ENCODE data around the gene B4GALT1.
"Not testable (repeated sequence)": the region's sequence is repeated elsewhere in the genome, so short reads cannot be mapped to it uniquely, and the experiment has no call there.

Gene B4GALT1

DNA sequence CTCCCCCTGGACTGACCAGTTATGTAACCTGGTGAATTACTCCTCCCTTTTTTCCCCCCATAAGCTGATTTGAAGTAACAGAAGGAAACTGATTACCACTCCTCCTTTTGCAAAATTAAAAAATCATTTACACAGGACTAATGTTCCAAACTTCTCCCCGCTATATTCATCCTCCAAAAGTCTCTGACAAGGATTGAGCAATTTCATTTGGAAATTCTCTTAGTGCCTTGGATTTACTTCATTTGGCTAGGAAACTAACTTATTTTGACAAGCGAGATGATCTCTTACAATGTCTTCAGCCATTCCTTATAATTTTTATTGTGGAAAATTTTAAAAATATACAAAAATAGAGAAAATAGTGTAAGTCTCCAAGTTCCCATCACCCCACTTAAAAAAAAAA is 15.4 kb upstream of the B4GALT1 start:
- DNase-seq: no peak

DNA sequence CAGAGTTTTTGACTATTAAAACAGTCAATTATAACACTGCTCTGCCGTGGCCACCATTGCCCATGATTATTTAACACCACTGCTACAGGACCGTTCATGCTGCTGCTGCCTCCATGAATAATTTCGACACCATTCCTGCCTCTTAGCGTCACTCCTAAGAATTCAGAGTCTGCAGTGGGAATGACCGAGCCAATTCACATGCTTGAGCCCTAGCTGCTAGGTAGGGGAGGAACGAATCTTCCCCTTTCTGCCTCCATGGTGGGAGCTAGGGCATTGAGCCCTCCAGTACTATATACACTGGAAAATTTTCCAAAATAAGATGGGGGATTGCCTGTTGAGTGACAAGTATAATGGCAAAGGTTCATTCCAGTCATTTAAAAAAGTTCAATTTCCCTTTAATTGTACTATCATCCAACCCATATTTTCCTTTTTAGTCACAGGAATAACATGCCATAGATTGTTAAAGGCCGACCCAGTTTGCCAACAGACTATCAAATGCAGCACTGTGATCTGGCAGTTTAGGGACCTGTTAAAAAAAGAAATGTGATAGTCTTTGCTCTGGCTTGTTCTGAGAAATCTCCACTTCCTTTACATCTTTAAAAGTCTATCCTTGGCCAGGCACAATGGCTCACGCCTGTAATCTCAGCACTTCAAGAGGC is 13.5 kb upstream of the B4GALT1 start:
- DNase-seq: no peak

DNA sequence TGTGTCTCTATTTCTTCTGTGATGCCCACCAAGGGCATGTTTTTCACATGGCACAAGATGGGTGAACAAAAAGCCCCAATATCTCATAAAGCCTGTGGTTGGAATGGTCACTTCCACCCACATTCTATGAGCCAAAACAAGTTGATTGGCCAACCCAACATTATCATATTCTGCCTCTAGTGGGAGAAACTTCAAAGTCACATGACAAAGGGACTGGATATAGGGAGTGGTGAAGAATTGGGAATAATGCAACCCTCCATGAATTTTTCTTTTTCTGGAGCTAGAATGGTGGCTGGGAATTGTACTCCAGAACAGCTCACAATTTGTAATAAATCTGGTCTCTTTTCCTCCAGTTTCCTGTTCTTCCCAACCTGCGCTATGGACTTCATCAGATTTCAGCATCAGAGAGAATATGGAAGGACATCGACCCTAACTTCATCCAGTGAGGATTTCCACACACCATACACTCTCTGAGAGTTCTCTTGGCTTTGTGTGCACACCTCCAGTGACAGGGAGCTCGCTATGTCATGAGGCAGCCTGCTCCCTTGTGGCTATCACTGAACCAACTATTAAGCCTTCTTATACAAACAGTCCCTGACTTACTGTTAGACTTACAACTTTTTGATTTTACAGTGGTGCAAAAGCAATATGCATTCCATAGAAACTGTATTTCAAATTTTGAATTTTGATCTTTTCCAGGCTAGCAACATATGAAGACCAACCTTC is 12.0 kb upstream of the B4GALT1 start:
- DNase-seq: no peak

DNA sequence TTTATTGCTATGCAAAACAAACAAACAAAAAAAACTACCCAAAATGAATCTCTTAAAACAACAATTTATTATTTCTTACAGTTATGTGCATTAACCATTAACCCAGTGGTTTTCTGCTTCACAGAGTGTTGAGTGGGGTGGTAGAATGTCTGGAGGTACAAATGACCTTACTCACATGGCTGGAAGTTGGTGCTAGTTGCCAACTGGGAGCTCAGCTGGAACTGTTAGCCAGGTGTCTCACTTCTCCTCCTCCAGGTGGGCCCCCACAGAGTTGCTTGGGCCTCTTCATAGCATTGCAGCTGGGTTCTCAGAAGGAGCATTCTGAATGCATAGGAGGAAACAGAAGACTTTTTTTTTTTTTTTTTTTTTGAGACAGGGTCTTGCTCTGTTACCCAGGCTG is 10.5 kb upstream of the B4GALT1 start:
- DNase-seq: no peak

DNA sequence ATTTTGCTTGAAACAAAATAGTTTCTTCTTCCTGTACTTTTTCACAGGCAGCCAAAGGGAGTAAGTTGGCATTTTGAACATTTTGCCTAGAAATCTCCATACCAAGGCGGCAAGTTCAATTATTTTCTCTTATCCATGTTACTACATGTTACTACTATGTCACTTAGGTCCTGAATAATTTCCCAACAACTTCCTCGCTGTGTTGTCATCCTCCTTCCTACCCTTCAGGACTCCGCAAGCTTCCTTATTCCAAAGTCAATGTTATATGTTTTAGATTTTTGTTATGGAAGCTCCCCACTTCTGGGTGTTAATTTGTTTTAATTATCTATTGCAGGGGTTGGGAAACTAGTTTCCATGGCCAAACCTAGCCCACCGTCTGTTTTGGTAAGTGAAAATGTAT is 9.9 kb upstream of the B4GALT1 start:
- no peak for DNase-seq

DNA sequence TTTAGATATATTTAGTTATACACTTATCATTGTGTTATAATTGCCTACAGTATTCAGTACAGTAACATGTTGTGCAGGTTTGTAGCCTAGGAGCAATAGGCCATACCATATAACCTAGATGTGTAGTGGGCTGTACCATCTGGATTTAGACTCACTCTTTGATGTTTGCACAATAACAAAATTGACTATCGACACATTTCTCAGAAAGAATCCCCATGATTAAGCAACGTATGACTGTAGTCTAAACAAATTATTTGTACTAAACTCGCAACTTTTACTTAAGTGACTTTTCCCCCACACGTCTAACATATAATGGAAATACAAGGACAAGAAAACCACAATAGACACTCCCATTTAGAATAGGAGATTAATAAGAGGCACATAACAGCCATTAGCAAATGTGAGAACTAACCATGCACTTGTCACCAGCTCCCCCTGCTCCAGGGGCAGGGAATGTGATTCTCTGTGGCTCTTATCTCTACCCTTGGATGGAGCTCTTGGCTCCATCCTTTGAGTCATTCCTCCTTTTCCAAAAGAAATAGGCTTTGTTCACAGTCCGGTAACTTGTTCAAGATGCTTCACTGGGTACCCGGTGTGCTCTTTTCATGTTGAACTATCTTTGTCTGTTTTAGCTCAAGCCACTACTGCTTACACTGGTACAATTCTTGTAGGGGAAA is 8.7 kb upstream of the B4GALT1 start:
- DNase-seq: no peak

DNA sequence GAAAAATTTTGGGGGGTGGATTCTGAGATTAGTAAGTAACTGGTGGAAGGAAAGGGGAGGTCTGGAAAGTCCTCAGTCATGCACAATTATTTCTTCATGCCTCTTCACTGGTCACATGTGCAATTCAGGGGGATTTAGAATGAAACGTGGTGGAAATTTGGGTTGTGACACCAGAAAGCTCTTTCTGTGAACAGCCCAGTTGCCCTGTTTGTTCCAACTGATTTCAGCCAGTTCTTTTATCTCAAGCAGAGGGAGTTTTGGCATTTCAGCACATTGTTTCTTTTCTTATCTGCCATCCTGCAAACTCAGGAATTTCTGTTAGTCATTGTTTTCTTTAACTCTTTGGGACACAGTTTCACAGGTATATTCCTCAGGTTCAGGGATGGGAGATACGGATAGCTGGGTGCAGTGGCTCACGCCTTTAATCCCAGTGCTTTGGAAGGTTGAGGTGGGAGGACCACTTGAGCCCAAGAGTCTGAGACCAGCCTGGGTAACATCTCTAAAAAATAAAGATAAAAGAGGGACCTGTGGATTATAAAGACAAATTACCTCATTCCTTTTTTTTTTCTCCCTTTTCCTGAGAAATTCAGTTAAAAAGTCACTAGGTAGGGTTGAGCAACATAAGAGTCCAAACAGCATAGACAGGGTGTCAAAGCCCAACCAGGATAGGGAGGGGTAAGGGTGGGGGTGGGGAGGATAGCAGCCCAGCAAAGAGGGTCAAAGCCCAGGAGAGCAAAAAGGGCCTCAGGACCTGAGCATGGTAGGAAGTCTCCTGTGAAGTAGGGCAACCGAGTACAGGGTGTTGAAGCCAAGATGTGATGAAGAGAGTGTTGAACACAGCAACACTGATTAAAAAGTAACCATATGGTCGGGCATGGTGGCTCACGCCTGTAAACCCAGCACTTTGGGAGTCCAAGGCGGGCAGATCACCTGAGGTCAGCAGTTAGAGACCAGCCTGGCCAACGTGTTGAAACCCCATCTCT is 5.4 kb upstream of the B4GALT1 start:
- no peak for DNase-seq

DNA sequence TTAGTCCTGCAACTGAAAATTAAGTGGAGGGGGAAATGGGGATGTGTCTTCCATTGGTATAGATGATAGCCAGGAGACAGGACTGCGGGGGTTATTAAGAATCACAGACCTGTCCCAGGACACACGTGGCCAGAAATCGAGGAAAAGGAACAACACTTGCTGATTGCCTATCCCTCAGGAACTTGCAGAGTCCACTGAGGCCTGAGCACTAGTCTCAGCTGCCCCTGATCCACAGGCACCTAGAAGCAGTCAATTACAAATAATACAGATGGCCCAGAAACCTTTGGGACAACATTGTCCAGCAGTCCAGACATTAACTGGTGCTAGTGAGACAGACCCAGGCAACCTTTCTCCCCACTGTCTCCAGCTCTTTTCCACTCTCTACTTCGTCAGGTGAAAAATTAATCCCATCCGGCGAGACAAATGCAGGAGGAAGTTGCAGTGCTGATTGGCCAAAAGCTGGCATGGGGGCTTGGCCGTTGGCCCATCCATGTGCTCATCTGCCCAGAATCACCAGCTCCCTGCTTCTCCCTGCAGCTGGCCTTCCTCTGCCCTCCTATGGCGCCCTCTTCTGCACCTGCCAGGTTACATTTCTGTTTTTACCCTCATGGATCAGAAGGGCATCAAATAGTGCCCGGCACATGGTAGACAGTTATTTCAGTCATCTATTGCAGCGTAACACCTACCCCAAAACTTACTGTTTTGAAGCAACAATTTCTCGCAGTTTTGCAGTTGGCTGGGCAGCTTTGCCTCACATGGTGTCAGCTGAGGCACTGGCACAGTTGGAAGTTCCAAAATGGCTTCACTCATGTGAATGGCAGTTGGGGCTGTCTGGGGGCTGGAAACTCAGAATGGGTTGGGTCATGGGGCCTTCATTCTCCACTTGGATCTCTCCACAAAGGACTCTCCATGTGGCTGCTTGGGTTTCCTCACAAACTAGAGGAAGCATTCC is 3.6 kb upstream of the B4GALT1 start:
- DNase-seq: no peak

DNA sequence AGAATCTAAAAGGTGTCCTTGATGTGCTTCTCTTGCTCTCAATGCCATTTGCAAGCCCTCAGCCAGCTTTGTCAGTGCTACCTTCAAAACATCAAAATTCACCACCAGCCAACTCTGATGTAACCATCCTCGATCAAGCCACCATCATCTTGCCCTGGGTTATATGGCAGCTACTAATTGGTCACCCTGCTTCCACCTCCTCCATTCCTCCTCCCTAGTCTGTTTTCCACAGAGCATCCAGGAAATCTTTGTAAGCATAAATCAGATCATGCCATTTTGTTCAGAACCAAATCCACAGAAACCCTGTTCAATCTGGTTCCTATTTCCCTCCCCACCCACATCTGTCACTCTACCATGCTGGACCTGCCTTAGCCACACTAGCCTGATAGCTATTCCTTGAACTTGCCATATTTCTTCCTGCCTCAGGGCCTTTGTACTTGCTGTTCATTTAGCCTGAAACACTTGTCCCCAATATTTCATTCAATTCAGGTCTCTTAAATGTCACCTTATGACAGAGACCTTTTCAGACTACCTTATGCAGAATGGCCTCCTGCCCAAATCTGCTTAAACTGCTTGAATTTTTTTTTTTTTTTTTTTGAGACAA is 1.9 kb upstream of the B4GALT1 start:
- no peak for DNase-seq

DNA sequence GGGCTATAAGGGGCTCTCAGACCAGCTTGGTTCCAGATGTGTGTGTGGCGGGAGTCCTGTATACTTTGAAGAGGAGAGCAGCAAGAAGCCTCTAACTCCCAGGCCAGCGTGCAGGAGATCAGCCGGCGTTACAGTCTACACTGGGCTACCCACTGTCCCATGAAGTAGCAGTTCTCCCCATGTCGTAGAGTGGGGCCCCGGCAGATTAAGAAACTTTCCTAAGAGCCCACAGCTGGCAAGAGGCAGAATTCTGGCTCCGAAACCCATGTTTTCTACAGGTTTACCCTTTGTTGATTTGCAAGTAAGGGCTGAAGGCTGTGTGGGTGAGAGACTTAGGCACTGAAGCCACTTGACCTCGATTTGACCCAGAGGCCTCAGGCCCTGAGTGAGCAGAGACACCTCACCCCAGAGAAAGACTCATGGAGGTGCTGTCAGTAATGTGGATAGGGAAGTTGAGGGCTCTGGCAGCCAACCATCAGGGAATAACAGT is 881 bp upstream of the B4GALT1 start:
- no peak for DNase-seq

DNA sequence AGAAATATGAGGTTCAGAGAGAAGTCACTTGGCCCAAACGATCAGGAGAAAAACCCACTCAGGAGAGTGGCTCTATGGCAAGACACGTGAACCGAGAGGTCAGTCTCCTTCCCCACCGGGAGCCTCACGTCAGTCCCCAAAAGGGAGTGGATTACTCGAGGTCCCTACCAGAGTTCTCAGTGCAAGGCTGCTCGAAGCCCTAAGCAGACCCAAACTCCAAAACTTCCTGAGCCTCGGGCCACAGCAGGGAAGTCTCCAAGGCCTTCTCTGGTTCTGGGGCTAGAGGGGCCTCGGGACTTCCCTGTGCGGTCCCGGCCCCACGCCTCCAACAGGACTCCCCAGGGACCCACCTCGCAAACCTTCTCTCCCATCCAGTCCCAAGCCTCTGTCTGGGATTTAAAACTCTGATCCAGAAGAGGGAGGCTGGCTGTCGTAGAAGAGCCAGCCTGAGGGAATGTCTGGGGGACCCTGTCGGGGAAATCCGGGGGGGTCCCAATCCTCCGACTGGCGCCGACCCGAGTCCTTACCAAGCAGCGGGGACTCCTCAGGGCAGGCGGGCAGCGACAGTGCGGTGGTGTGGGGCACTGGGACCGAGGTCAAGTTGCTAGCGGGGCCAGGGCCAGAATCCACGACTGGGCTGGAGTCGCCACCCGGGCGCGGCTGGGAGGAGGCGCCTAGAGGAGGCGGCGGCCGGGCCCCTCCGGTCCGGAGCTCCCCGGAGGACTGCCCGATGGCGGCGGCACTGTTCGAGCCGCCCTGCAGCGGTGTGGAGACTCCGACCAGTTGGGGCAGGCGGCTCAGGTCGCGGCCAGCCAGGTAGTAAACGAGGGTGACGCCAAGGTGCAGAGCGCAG is 679 bp downstream of the B4GALT1 start:
- no peak for DNase-seq

DNA sequence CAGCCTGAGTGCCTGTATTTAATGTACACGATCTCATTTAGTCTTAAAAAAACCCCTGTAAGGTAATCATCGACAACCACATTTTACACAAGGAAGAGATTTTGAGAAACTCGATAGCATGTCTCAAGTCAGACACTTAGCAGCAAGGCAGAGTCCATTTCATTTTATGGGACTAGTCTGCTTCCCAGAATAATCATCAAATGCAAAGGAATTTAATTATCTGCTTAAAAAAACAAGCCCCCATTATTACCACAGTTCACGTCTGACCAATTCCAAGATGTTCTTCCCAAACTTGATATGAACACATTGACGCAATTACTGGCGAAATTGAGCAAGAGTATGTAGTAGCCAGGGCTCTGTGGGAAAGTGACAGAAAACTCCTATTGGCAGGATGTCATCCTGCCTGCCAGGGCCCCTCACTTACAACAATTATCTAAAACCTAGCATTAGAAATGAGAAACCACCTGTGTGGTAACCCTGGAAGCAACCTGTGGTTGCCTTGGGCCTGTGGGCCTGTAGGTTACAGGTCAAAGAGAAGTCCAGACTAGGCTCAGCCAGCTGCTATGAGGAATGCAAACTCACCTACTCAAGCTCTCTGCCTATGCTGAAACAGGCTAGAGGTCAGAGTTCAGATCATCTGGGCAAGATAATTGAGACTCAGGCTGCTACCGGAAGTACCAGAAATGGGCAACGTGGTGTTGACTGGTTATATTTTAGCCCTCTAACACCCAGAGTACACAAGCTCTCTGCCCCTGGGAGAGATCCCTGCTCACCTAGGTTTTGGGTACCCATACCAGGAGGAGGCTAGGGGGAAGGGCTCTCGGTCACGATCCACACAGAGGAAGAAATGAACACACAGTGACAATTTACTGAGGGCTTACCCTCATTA is 1.6 kb downstream of the B4GALT1 start:
- no peak for DNase-seq

DNA sequence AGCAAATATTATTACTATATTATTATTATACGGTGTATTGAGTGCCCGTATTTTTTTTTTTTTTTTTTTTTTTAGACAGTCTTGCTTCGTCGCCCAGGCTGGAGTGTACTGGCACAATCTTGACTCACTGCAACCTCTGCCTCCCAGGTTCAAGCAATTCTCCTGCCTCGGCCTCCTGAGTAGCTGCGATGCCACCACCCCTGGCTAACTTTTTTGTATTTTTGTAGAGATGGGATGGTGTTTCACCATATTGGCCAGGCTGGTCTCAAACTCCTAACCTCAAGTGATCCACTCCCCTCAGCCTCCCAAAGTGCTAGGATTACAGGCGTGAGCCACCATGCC is 2.2 kb downstream of the B4GALT1 start:
- not testable (repeated sequence) for DNase-seq

DNA sequence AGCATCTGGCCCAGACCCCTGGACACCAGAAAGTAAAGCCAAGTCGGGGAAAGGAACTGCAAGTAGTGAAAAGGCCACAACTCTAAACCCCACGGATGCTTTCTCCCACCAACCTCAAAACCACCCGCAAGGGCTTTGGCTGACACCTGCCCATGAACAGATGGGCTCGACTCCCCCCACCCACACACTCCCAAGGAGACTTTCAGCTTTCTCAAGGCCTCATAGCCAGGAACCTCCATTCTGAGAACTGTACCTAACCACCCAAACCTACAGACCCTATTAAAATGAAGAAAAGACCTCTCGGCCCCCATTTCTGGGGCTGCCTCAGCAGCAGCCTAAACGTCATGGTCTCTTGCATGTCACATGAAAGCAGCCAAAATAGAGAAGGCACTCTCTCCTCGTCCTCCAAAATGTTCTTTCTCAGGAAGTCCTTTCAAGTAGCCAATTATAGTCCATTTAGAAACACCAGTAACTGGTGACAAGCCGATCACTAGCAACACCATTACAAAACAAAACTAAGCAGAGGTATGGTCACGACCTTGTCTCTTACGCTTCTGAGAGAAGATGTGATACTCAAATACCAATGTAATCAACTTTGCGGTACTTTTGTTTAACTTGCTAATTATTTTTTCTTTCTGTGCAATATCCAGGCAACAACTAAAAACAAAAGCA is 2.9 kb downstream of the B4GALT1 start:
- DNase-seq: no peak

DNA sequence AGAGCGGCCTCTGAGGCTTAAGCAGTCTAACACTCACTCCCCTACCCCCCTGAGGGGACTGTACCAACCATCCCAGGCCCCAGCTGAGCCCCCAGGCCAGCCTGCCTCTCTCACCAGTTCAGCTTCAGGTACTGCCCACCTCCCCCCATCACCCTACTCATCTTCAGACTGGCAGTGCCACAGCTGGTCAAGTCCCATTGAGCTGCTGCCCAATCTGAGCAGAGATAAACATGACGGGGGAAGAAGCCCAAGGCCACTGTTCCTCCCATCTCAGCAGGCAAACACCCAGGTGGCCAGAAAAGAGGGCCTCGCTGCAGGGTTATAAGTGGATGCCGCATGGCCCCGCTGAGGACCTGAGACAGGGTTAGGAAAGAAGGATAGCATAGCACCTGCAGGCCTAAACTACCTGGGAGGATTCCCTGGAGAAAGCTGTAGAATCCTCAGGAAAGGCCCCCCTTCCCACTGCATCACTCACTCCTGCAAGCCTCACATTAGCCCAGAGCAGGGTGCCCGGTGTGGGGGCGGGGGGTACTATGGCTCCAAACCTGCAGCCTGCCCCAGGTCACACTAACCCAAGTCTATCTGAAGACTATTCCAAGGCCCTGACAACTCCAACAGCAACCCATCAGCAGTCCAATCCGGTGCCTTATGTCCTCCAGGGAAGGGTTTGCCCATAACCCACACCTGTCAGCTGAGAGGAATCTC is 3.6 kb downstream of the B4GALT1 start:
- no peak for DNase-seq

DNA sequence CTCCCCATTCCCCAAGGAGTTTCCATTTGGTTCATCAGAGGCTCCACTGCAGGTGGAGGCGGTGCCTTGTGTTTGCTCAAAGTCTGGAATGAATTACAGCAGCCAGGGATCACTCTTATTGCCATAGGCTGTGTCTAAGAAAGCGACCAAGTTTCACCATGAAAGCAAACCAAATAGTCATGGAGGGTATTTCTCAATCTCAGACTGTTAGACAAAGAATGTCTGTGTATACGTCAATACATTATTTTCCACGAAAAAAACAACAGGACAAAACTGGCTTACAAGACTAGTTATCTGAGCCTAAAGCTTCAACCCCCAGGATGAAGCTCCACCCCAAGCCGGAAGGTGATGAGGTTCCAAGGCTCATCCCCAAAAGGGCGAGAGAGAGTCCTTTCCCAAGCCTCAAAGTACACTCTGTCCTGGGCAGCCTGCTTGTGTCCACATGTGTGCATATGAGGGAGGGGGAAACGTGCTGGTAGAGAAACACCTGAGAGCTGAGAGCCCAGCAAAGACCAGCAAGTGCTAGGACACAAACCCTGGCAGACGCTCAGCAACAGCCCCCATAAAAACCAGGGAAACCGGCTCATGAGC is 4.3 kb downstream of the B4GALT1 start:
- DNase-seq: no peak

DNA sequence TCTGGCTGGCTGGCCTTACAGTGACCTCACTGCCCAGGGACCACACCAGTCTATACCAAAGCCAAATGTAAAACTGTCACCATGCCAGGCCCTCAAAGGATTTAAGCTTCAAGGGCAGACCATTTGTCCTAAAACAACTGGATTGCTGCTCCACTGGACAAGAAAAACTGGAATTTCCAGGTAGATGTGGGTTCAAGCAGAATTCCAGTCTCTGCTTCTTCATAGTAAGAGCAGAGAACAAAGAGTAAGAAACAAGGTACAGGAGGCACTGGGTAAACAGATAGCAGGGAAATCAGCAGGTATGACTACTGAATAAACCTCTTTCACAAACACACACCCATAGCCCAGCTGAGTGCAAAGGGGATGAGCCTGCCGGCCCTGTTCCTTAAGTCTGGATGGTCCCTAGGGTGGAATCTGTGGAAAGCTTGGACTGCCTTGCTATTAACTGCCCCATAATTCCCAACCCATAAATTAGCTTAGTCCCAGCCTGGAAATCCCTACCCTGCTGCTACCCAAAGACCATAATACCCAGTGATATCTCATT is 5.5 kb downstream of the B4GALT1 start:
- DNase-seq: no peak

Measured in NCI-H1417 treated with DMSO at 0.1 percent for 48 hours (cell line).